ENCODE data around the gene ARL14EPL.

ARL14EPL gene

GRCh38 chr5:116046261-116046660 is 14.0 kb downstream of the ARL14EPL start:
- TF ChIP-seq CTCF (conservative IDR thresholded peaks at IDR 0.05; ENCODE audit: low read length) (no peak), EZH2phosphoT487 (IDR thresholded peaks at IDR 0.05; ENCODE audit: borderline replicate concordance) (no peak)
- Histone ChIP-seq H3K9ac (ENCODE audit: low read depth, low read length, poor library complexity, severe bottlenecking) (no peak overlapping the region), H3K27me3 (ENCODE audit: insufficient read depth, low read length, poor library complexity, severe bottlenecking) (no peaks in the 10 kb centered on the region), H3K9me3 (ENCODE audit: insufficient read depth, low read depth, low read length) (no peaks in the 10 kb centered on the region), H3F3A (ENCODE audit: low read depth) (no peaks in the 10 kb centered on the region), H3K4me1 (ENCODE audit: insufficient read depth, low read length, poor library complexity, severe bottlenecking) (no peaks in the 10 kb centered on the region), H3K79me2 (ENCODE audit: insufficient read depth, low read length) (no peaks in the 10 kb centered on the region), H4K20me1 (ENCODE audit: insufficient read depth, low read length, poor library complexity, severe bottlenecking) (no peaks in the 10 kb centered on the region), H3K4me2 (ENCODE audit: low read depth, low read length, poor library complexity, severe bottlenecking) (no peak overlapping the region), H3K36me3 (ENCODE audit: insufficient read depth, low read length) (no peaks in the 10 kb centered on the region), H3K9me2 (replicated peaks; ENCODE audit: low read depth, low read length) (no peaks in the 10 kb centered on the region), H3K4me3 (ENCODE audit: low read length, poor library complexity, severe bottlenecking) (no peak overlapping the region), H2AFZ (ENCODE audit: low read length) (no peak overlapping the region)

GRCh38 chr5:116046823-116047222 is 14.6 kb downstream of the ARL14EPL start:
- Histone ChIP-seq H3K4me1 (ENCODE audit: insufficient read depth, low read length, poor library complexity, severe bottlenecking) (no peaks in the 10 kb centered on the region), H3K9ac (ENCODE audit: low read depth, low read length, poor library complexity, severe bottlenecking) (no peak overlapping the region), H3K9me2 (replicated peaks; ENCODE audit: low read depth, low read length) (no peaks in the 10 kb centered on the region), H3K4me2 (ENCODE audit: low read depth, low read length, poor library complexity, severe bottlenecking) (no peak overlapping the region), H3K9me3 (ENCODE audit: insufficient read depth, low read depth, low read length) (no peaks in the 10 kb centered on the region), H3F3A (ENCODE audit: low read depth) (no peaks in the 10 kb centered on the region), H2AFZ (ENCODE audit: low read length) (no peak overlapping the region), H3K36me3 (ENCODE audit: insufficient read depth, low read length) (no peaks in the 10 kb centered on the region), H3K4me3 (ENCODE audit: low read length, poor library complexity, severe bottlenecking) (no peak overlapping the region), H4K20me1 (ENCODE audit: insufficient read depth, low read length, poor library complexity, severe bottlenecking) (no peaks in the 10 kb centered on the region), H3K79me2 (ENCODE audit: insufficient read depth, low read length) (no peaks in the 10 kb centered on the region), H3K27me3 (ENCODE audit: insufficient read depth, low read length, poor library complexity, severe bottlenecking) (no peaks in the 10 kb centered on the region)
- TF ChIP-seq CTCF (conservative IDR thresholded peaks at IDR 0.05; ENCODE audit: low read length) (no peak), EZH2phosphoT487 (IDR thresholded peaks at IDR 0.05; ENCODE audit: borderline replicate concordance) (no peak)

- no peaks in the 10 kb centered on the region for H3K9me2 ChIP-seq (replicated peaks; ENCODE audit: low read depth, low read length)
- no peaks in the 10 kb centered on the region for H3F3A ChIP-seq (ENCODE audit: low read depth)
- no peak for TF ChIP-seq EZH2phosphoT487 (IDR thresholded peaks at IDR 0.05; ENCODE audit: borderline replicate concordance)
- TF ChIP-seq CTCF (conservative IDR thresholded peaks at IDR 0.05; ENCODE audit: low read length): no peak
- H3K36me3 ChIP-seq (ENCODE audit: insufficient read depth, low read length): no peaks in the 10 kb centered on the region
- H3K4me1 ChIP-seq (ENCODE audit: insufficient read depth, low read length, poor library complexity, severe bottlenecking): no peaks in the 10 kb centered on the region
- H2AFZ ChIP-seq (ENCODE audit: low read length): no peak overlapping the region
- no peaks in the 10 kb centered on the region for H4K20me1 ChIP-seq (ENCODE audit: insufficient read depth, low read length, poor library complexity, severe bottlenecking)
- no peak overlapping the region for H3K4me2 ChIP-seq (ENCODE audit: low read depth, low read length, poor library complexity, severe bottlenecking)
- no peaks in the 10 kb centered on the region for H3K79me2 ChIP-seq (ENCODE audit: insufficient read depth, low read length)
- no peaks in the 10 kb centered on the region for H3K27me3 ChIP-seq (ENCODE audit: insufficient read depth, low read length, poor library complexity, severe bottlenecking)
- H3K9ac ChIP-seq (ENCODE audit: low read depth, low read length, poor library complexity, severe bottlenecking): no peak overlapping the region
- H3K4me3 ChIP-seq (ENCODE audit: low read length, poor library complexity, severe bottlenecking): no peak overlapping the region
- H3K9me3 ChIP-seq (ENCODE audit: insufficient read depth, low read depth, low read length): no peaks in the 10 kb centered on the region
Measured at GRCh38 chr5:116058346-116058936, 26.2 kb downstream of the ARL14EPL start.

Data from Loucy (cell line).